Gastrocnemius medialis (tissue), 4 donors: ENCODE measurements around the gene CYP39A1. TPM values are rescaled to one million over a fixed set of nuclear protein-coding genes. Genes with fewer than 3 reads are reported as not detected.

Source experiments
- ATAC-seq, 2 donors: fragments of 150-250 bp; one replicate each; pipeline ENCODE4 v1.9.1; 2016
- DNase-seq, 2 donors: peaks; one replicate each; pipeline ENCODE4 v3.0.0-alpha.2; 2019
- H3K27ac ChIP-seq, 4 donors: fragments of 200-600 bp; sonication (generic); 1 replicate in 1 of 4; 2 replicates in 3 of 4; pipeline ENCODE4 v1.5.1; 2016 to 2018; ENCODE audit warnings: mild to moderate bottlenecking in 2 of 4, moderate library complexity in 1 of 4
- H3K27me3 ChIP-seq, 3 donors: fragments of 200-600 bp; sonication (generic) in 2 of 3; 1 replicate in 1 of 3; 2 replicates in 2 of 3; pipeline versions ENCODE4 v1.5.1 to v1.6.0; 2016 to 2019; ENCODE audit warnings: mild to moderate bottlenecking in 1 of 3, moderate library complexity in 1 of 3
- H3K36me3 ChIP-seq, 2 donors: fragments of 200-600 bp; sonication (generic) in 1 of 2; one replicate each; pipeline ENCODE4 v1.5.1; 2017 to 2018
- H3K4me1 ChIP-seq, 2 donors: fragments of 200-600 bp; sonication (generic) in 1 of 2; one replicate each; pipeline ENCODE4 v1.5.1; 2016 to 2017; ENCODE audit warnings: mild to moderate bottlenecking in 2 of 2
- H3K4me3 ChIP-seq, 4 donors: fragments of 200-600 bp; sonication (generic) in 3 of 4; 1 replicate in 1 of 4; 2 replicates in 3 of 4; pipeline ENCODE4 v1.5.1; 2016 to 2019; ENCODE audit warnings: mild to moderate bottlenecking in 2 of 4
- H3K9me3 ChIP-seq, 3 donors: fragments of 200-600 bp; sonication (generic) in 2 of 3; 1 replicate in 1 of 3; 2 replicates in 2 of 3; pipeline ENCODE4 v1.5.1; 2016 to 2019
- POLR2A ChIP-seq, 2 donors: fragments of 450-650 bp; IDR thresholded peaks; one replicate each; pipeline ENCODE4 v1.6.1; 2017; ENCODE audit warnings: antibody characterized with exemption in 2 of 2, mild to moderate bottlenecking in 2 of 2, moderate library complexity in 2 of 2
- in situ Hi-C, 4 donors: fragments of 200-750 bp; cut with MboI; loops; one replicate each; pipeline versions ENCODE4 v1.15.0 to v1.8.0; 2017; ENCODE audit warnings: low sequenced_read_pairs in 4 of 4
- intact Hi-C: fragments of 100-400 bp; cut with DNase I; formaldehyde crosslinking; loops from one replicate; pipeline ENCODE4 v1.15.1; 2023; ENCODE audit warnings: low total_unique reads
- total RNA-seq, 4 donors: library from RNA; depleted of rRNA; stranded (reverse); fragments of >200 nt; gene quantifications; one replicate each; pipeline versions ENCODE4 v1.1.0 to v1.2.3, GENCODE V29; 2016
- TF ChIP-seq, protein P1 (sequence below), 5 experiments: fragments of 450-650 bp in 3 of 5; fragments of 200-600 bp in 2 of 5; sonication (generic) in 2 of 5; IDR thresholded peaks in 4 of 5; conservative IDR thresholded peaks in 1 of 5; 1 replicate in 4 of 5; 2 replicates in 1 of 5; pipeline ENCODE4 v1.5.1; 2016 to 2019; ENCODE audit warnings: antibody characterized with exemption in 5 of 5, mild to moderate bottlenecking in 3 of 5, moderate library complexity in 3 of 5

The CYP39A1 gene
- total RNA-seq, 4 donors from 2014 or later, result 0.24 to 3.8 (median 1.0) TPM

DNA sequence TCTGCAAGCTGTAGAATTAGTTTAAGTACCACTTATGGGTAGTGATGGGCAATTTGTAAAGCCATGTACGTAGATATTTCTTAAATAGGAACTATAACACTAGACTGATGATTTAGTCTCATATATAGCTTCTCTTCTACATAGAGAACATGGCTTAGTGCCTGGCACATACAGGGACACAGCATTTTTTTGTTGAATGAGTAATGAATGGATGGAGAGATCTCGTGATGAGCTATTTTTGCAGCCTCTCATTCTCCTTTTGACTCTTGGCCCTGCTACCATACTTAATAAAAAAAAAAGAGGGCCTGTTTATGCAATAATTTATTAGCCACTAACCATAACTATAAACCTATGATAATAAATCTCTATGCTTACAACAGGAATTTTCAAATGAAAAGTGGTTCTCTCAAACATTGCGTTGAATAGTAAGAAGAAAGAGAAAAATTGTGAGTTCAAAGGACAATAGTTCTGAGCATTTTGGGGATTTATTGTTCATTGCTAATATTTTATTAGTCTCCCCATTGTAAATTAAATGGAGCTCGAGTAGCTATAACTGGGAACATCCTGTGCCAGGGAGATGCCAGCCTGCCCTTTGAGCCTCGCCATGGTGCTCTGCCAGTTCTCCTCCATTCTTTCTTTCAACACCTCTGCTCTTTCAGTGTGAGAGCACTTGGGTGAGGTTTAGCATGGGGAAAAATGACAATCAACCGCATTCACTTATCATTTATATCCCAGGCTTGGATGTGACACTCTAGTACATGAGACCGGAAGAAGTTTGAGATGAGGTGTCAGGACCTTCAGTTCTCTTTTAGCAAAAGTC is 146.7 kb downstream of the CYP39A1 start:
- DNase-seq (peak; percentile 30 to 48), ATAC-seq (peak; percentile 49 to 51)
- TF ChIP-seq POLR2A (IDR thresholded peaks at IDR 0.05), result no peak
- TF ChIP-seq, protein P1, sequence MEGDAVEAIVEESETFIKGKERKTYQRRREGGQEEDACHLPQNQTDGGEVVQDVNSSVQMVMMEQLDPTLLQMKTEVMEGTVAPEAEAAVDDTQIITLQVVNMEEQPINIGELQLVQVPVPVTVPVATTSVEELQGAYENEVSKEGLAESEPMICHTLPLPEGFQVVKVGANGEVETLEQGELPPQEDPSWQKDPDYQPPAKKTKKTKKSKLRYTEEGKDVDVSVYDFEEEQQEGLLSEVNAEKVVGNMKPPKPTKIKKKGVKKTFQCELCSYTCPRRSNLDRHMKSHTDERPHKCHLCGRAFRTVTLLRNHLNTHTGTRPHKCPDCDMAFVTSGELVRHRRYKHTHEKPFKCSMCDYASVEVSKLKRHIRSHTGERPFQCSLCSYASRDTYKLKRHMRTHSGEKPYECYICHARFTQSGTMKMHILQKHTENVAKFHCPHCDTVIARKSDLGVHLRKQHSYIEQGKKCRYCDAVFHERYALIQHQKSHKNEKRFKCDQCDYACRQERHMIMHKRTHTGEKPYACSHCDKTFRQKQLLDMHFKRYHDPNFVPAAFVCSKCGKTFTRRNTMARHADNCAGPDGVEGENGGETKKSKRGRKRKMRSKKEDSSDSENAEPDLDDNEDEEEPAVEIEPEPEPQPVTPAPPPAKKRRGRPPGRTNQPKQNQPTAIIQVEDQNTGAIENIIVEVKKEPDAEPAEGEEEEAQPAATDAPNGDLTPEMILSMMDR (IDR thresholded peaks at IDR 0.05 in 4 of 5, conservative IDR thresholded peaks at IDR 0.05 in 1 of 5), result no peak
- Histone ChIP-seq H3K4me1 (peaks cover 40 to 93% of the 10 kb centered on the region in 2 donors), H3K27ac (peak overlapping the region; percentile 54 to 84 (median 72)), H3K27me3 (no peaks in the 10 kb centered on the region), H3K4me3 (no peak overlapping the region), H3K36me3 (no peaks in the 10 kb centered on the region), H3K9me3 (no peaks in the 10 kb centered on the region)
- in situ Hi-C loops (no loop called here), intact Hi-C loops (no loop called here)

DNA sequence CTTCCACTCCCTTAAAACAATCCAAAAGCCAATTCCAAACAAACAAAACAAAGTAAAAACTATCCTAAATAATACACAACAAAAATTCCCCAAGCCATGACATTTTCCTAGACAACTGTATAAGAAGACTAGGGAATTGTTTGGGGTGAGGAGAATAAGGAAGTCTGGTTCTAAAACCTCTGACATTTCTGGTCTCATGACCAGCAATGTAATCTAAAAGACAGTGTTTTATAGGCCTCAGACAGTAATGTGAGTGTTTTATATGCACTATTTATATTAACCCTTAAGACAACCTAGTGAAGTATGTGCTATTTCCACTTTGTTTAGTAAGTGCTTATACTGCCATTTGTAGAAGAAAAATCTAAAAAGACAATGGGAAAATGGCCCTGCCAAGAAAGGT is 148.4 kb downstream of the CYP39A1 start:
- in situ Hi-C loops (no loop called here), intact Hi-C loops (no loop called here)
- Histone ChIP-seq H3K9me3 (no peaks in the 10 kb centered on the region), H3K36me3 (no peaks in the 10 kb centered on the region), H3K27ac (peak overlapping the region; percentile 54 to 84 (median 76)), H3K4me3 (no peak overlapping the region), H3K4me1 (peaks cover 26 to 76% of the 10 kb centered on the region in 2 donors), H3K27me3 (no peaks in the 10 kb centered on the region)
- TF ChIP-seq, protein P1 (IDR thresholded peaks at IDR 0.05 in 4 of 5, conservative IDR thresholded peaks at IDR 0.05 in 1 of 5), result no peak
- no peak for TF ChIP-seq POLR2A (IDR thresholded peaks at IDR 0.05)
- DNase-seq, result no peak
- no peak for ATAC-seq

DNA sequence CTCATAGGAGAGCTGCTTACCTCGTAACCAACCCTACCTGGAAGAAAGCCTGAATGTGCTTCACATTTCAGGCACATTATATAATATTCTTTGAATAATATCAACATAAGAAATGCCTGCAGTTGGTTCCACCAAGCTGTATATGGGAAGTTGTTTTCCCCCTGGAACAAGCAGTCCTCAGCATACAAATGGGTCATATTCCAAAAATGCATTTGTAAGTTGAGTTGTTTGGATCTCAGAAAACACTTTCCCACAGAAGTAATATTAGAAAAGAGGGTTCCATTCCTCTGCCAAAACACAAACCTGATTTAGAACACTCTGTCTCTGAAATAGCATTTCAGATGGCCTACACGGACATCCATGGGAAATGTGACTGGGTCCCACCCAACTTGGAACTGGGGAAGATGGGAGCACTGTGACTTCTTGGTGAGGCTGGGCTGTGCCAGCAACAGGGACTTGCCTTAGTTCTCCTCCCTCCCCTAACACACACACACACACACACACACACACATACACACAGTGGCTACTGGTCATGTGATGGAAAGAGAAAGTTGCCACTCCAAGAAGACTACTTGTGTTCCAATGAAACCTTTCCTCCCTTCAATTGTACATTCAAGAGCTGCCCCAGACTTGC is 150.0 kb downstream of the CYP39A1 start:
- H3K27ac ChIP-seq, result peak overlapping the region; percentile 54 to 84 (median 76)
- H3K36me3 ChIP-seq, result no peaks in the 10 kb centered on the region
- intact Hi-C loops (no loop called here), in situ Hi-C loops (no loop called here)
- ATAC-seq, result peak; percentile 30 to 70
- TF ChIP-seq, protein P1 (IDR thresholded peaks at IDR 0.05 in 4 of 5, conservative IDR thresholded peaks at IDR 0.05 in 1 of 5), result no peak
- no peak for TF ChIP-seq POLR2A (IDR thresholded peaks at IDR 0.05)
- peak; percentile 34 to 59 for DNase-seq
- H3K27me3 ChIP-seq, result no peaks in the 10 kb centered on the region
- no peak overlapping the region for H3K4me3 ChIP-seq
- no peaks in the 10 kb centered on the region for H3K9me3 ChIP-seq
- H3K4me1 ChIP-seq, result peaks cover 18 to 60% of the 10 kb centered on the region in 2 donors

DNA sequence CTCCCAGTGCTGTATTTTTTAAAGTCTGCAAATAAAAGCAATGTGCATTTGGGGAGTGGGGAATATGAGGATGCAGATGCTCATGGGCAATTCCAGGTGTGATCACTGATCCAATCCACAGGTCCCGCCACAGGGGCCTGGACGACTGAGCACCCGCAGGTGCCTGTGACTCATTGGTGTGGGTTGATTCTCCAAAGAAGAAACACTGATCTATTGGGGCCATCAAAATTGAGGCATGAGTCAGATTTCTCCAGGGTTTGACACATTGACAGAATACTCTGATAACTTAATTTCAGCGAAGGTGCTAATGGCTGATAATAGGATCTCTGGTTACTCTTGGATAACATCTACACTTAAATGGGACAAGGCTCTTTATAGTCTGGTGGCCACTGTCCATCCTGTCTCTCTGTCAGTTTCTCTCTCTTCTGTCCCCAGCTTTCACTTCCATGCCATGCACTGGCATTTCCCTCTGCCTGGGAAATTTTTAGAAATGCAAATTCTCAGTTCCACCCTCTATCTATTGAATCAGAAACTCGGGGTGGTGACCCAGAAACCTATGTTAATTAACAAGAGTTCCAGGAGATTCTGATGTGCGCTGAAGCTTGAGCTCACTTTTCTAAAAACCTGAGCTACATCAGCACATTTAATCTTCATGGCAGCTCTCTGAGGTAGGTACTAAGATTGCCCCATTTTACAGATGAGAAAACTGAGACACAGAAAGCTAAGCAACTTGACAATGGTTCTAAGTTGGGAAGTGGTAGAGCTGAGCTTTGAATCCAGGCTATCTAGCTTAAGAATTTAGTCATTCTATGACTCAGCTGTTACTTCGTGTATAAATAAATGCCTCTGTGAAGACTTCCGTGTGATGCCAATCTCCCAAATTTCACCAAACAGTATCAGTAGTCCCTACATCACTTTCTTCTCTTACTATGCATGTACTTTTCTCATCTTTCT is 151.2 kb downstream of the CYP39A1 start:
- intact Hi-C loops (no loop called here), in situ Hi-C loops (no loop called here)
- Histone ChIP-seq H3K9me3 (no peaks in the 10 kb centered on the region), H3K36me3 (no peaks in the 10 kb centered on the region), H3K27ac (peak overlapping the region; percentile 40 to 84 (median 76)), H3K27me3 (no peaks in the 10 kb centered on the region), H3K4me1 (peaks cover 13 to 48% of the 10 kb centered on the region in 2 donors), H3K4me3 (no peak overlapping the region)
- ATAC-seq, result no peak
- no peak for TF ChIP-seq POLR2A (IDR thresholded peaks at IDR 0.05)
- DNase-seq, result no peak
